HepG2 (cell line): Measurements from ENCODE around the gene LAMC3. TPM values are rescaled to one million over a fixed set of nuclear protein-coding genes. Genes with fewer than 3 reads are reported as not detected.

ENCODE experiments used
- ADNP ChIP-seq: sonication (generic); formaldehyde crosslinking; IDR thresholded peaks from 2 replicates; pipeline ENCODE4 v1.4.0; 2020; ENCODE audit warnings: missing genetic modification reagents
- ATF7 ChIP-seq, 2 experiments: fragments of 450-650 bp in 1 of 2; sonication (generic) in 1 of 2; formaldehyde crosslinking in 1 of 2; IDR thresholded peaks; 2 replicates each; pipeline versions ENCODE4 v1.4.0 to v1.6.1; 2016 to 2020; ENCODE audit warnings: antibody characterized with exemption in 1 of 2, mild to moderate bottlenecking in 1 of 2, missing genetic modification reagents in 1 of 2
- FLYWCH1 ChIP-seq: sonication (generic); formaldehyde crosslinking; IDR thresholded peaks from 2 replicates; pipeline ENCODE4 v1.8.1; 2023; ENCODE audit warnings: mild to moderate bottlenecking, missing genetic modification reagents
- GZF1 ChIP-seq: sonication (generic); formaldehyde crosslinking; IDR thresholded peaks from 2 replicates; pipeline ENCODE4 v1.5.1; 2020; ENCODE audit warnings: mild to moderate bottlenecking, missing genetic modification reagents
- HOXA3 ChIP-seq: sonication (generic); formaldehyde crosslinking; IDR thresholded peaks from 2 replicates; pipeline ENCODE4 v1.5.0; 2020; ENCODE audit warnings: missing genetic modification reagents
- SMAD1 ChIP-seq: sonication (generic); formaldehyde crosslinking; IDR thresholded peaks from 2 replicates; pipeline ENCODE4 v1.4.0; 2020; ENCODE audit warnings: missing genetic modification reagents, low read depth, mild to moderate bottlenecking, borderline replicate concordance
- THYN1 ChIP-seq: sonication (generic); formaldehyde crosslinking; IDR thresholded peaks from 2 replicates; pipeline ENCODE4 v1.8.1; 2023; ENCODE audit warnings: low read depth, mild to moderate bottlenecking, moderate library complexity, missing genetic modification reagents, borderline replicate concordance
- TP53 ChIP-seq: sonication (generic); formaldehyde crosslinking; conservative IDR thresholded peaks from 2 replicates; pipeline ENCODE4 v1.4.0; 2020; ENCODE audit warnings: missing genetic modification reagents
- ZC3H13 ChIP-seq: sonication (generic); formaldehyde crosslinking; IDR thresholded peaks from 2 replicates; pipeline ENCODE4 v1.8.1; 2023; ENCODE audit warnings: mild to moderate bottlenecking, missing genetic modification reagents, moderate library complexity
- ZNF335 ChIP-seq: sonication (generic); formaldehyde crosslinking; IDR thresholded peaks from 2 replicates; pipeline ENCODE4 v1.4.0; 2020; ENCODE audit warnings: missing genetic modification reagents
- ZNF343 ChIP-seq: sonication (generic); formaldehyde crosslinking; IDR thresholded peaks from 2 replicates; pipeline ENCODE4 v1.4.0; 2020; ENCODE audit warnings: mild to moderate bottlenecking, missing genetic modification reagents
- ZNF432 ChIP-seq: sonication (generic); formaldehyde crosslinking; IDR thresholded peaks from 2 replicates; pipeline ENCODE4 v1.5.0; 2020; ENCODE audit warnings: missing genetic modification reagents, mild to moderate bottlenecking, borderline replicate concordance
- ZNF446 ChIP-seq: sonication (generic); formaldehyde crosslinking; IDR thresholded peaks from 2 replicates; pipeline ENCODE4 v1.5.0; 2020; ENCODE audit warnings: mild to moderate bottlenecking, missing genetic modification reagents
- ZNF670 ChIP-seq: sonication (generic); formaldehyde crosslinking; IDR thresholded peaks from 2 replicates; pipeline ENCODE4 v1.8.0; 2022; ENCODE audit warnings: mild to moderate bottlenecking, missing genetic modification reagents, borderline replicate concordance
- polyA plus RNA-seq, 8 experiments: library from polyadenylated mRNA; depleted of rRNA in 3 of 8; stranded (reverse) in 7 of 8; unstranded in 1 of 8; fragments of >200 nt; fragmentation: Illumina TruSeq in 4 of 8; extraction: Trizol in 4 of 8; gene quantifications; 2 replicates each; pipeline versions ENCODE4 v1.2.1 to v1.2.3, GENCODE V29; 2011 to 2016; ENCODE audit warnings: low read depth in 4 of 8, missing spikeins in 1 of 8, mixed read lengths in 1 of 8; ENCODE audit not compliant: insufficient read depth in 1 of 8
- total RNA-seq, 5 experiments: library from RNA; depleted of rRNA; stranded (reverse); fragments of >200 nt; fragmentation: Illumina TruSeq; extraction: Trizol; gene quantifications; 2 replicates each; pipeline ENCODE4 v1.2.3, GENCODE V29; 2016; ENCODE audit warnings: low read depth in 1 of 5
- TF ChIP-seq, protein P1 (sequence below): sonication (generic); formaldehyde crosslinking; IDR thresholded peaks from 2 replicates; pipeline ENCODE4 v1.5.0; 2020; ENCODE audit warnings: mild to moderate bottlenecking, missing genetic modification reagents
- TF ChIP-seq, protein P2 (sequence below): sonication (generic); formaldehyde crosslinking; IDR thresholded peaks from 2 replicates; pipeline ENCODE4 v1.4.0; 2020; ENCODE audit warnings: mild to moderate bottlenecking, missing genetic modification reagents
- TF ChIP-seq, protein P3 (sequence below): IDR thresholded peaks from 2 replicates; pipeline ENCODE4 v1.6.1; 2016; ENCODE audit warnings: missing genetic modification reagents, missing compliant biosample characterization
- TF ChIP-seq, protein P4 (sequence below): fragments of 450-650 bp; IDR thresholded peaks from 2 replicates; pipeline ENCODE4 v1.6.1; 2017
- TF ChIP-seq, protein P5 (sequence below): sonication (generic); formaldehyde crosslinking; IDR thresholded peaks from 2 replicates; pipeline ENCODE4 v1.4.0; 2020; ENCODE audit warnings: mild to moderate bottlenecking, missing genetic modification reagents
- TF ChIP-seq, protein P6 (sequence below): sonication (generic); formaldehyde crosslinking; IDR thresholded peaks from 2 replicates; pipeline ENCODE4 v1.4.0; 2020; ENCODE audit warnings: missing genetic modification reagents
- TF ChIP-seq, protein P7 (sequence below): sonication (generic); formaldehyde crosslinking; IDR thresholded peaks from 2 replicates; pipeline ENCODE4 v1.8.0; 2022; ENCODE audit warnings: mild to moderate bottlenecking, missing genetic modification reagents

The LAMC3 gene
- total and polyA plus RNA-seq, 2 of the 13 experiments (the other 11 are each of a cell fraction or from before 2014, with no cell fraction given) = 0.07 to 0.57 TPM

DNA sequence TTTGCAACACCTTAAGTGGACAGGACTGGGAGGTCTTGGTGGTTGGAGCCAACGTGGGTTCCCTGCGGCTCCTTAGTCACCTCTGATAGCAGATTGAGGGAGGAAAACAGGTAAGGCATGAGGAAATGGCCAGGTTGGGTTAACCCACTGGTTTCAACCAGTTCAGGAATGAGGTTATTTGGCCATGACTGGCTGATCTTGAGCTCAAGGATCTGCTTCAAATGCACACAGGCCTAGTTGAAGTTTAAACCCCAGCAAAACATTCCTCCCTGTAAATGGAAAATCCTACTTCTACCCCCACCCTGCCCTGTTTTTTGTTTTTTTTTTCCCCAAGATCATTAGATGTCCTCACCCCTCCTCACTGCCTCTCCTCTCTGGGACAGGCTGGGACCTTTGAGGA lies 113.2 kb downstream of the LAMC3 start (continued):
- TF ChIP-seq, protein P1, sequence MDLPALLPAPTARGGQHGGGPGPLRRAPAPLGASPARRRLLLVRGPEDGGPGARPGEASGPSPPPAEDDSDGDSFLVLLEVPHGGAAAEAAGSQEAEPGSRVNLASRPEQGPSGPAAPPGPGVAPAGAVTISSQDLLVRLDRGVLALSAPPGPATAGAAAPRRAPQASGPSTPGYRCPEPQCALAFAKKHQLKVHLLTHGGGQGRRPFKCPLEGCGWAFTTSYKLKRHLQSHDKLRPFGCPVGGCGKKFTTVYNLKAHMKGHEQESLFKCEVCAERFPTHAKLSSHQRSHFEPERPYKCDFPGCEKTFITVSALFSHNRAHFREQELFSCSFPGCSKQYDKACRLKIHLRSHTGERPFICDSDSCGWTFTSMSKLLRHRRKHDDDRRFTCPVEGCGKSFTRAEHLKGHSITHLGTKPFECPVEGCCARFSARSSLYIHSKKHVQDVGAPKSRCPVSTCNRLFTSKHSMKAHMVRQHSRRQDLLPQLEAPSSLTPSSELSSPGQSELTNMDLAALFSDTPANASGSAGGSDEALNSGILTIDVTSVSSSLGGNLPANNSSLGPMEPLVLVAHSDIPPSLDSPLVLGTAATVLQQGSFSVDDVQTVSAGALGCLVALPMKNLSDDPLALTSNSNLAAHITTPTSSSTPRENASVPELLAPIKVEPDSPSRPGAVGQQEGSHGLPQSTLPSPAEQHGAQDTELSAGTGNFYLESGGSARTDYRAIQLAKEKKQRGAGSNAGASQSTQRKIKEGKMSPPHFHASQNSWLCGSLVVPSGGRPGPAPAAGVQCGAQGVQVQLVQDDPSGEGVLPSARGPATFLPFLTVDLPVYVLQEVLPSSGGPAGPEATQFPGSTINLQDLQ (CRISPR knock-in tag) = no peak
- TF ChIP-seq SMAD1 (no peak), ZC3H13 (CRISPR knock-in tag) (no peak), ADNP (no peak), ZNF670 (CRISPR knock-in tag) (no peak), THYN1 (CRISPR knock-in tag) (no peak), ZNF335 (CRISPR knock-in tag) (no peak), ATF7 (IDR thresholded peaks at IDR 0.05) (no peak), ATF7 (CRISPR knock-in tag; IDR thresholded peaks at IDR 0.05) (no peak), TP53 (CRISPR knock-in tag) (no peak), ZNF446 (no peak), GZF1 (CRISPR knock-in tag) (no peak), ZNF343 (no peak), ZNF432 (CRISPR knock-in tag) (no peak), HOXA3 (no peak), FLYWCH1 (CRISPR knock-in tag) (no peak)
- TF ChIP-seq, protein P2, sequence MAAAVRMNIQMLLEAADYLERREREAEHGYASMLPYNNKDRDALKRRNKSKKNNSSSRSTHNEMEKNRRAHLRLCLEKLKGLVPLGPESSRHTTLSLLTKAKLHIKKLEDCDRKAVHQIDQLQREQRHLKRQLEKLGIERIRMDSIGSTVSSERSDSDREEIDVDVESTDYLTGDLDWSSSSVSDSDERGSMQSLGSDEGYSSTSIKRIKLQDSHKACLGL (CRISPR knock-in tag) = no peak
- TF ChIP-seq, protein P3, sequence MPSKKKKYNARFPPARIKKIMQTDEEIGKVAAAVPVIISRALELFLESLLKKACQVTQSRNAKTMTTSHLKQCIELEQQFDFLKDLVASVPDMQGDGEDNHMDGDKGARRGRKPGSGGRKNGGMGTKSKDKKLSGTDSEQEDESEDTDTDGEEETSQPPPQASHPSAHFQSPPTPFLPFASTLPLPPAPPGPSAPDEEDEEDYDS (CRISPR knock-in tag) = no peak
- TF ChIP-seq, protein P4, sequence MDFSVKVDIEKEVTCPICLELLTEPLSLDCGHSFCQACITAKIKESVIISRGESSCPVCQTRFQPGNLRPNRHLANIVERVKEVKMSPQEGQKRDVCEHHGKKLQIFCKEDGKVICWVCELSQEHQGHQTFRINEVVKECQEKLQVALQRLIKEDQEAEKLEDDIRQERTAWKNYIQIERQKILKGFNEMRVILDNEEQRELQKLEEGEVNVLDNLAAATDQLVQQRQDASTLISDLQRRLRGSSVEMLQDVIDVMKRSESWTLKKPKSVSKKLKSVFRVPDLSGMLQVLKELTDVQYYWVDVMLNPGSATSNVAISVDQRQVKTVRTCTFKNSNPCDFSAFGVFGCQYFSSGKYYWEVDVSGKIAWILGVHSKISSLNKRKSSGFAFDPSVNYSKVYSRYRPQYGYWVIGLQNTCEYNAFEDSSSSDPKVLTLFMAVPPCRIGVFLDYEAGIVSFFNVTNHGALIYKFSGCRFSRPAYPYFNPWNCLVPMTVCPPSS = no peak
- TF ChIP-seq, protein P5, sequence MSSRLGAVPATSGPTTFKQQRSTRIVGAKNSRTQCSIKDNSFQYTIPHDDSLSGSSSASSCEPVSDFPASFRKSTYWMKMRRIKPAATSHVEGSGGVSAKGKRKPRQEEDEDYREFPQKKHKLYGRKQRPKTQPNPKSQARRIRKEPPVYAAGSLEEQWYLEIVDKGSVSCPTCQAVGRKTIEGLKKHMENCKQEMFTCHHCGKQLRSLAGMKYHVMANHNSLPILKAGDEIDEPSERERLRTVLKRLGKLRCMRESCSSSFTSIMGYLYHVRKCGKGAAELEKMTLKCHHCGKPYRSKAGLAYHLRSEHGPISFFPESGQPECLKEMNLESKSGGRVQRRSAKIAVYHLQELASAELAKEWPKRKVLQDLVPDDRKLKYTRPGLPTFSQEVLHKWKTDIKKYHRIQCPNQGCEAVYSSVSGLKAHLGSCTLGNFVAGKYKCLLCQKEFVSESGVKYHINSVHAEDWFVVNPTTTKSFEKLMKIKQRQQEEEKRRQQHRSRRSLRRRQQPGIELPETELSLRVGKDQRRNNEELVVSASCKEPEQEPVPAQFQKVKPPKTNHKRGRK (CRISPR knock-in tag) = no peak
- TF ChIP-seq, protein P6, sequence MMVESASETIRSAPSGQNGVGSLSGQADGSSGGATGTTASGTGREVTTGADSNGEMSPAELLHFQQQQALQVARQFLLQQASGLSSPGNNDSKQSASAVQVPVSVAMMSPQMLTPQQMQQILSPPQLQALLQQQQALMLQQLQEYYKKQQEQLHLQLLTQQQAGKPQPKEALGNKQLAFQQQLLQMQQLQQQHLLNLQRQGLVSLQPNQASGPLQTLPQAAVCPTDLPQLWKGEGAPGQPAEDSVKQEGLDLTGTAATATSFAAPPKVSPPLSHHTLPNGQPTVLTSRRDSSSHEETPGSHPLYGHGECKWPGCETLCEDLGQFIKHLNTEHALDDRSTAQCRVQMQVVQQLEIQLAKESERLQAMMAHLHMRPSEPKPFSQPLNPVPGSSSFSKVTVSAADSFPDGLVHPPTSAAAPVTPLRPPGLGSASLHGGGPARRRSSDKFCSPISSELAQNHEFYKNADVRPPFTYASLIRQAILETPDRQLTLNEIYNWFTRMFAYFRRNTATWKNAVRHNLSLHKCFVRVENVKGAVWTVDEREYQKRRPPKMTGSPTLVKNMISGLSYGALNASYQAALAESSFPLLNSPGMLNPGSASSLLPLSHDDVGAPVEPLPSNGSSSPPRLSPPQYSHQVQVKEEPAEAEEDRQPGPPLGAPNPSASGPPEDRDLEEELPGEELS (CRISPR knock-in tag) = peak; percentile 33; the same call in 1 of the 2 replicates
- TF ChIP-seq, protein P7, sequence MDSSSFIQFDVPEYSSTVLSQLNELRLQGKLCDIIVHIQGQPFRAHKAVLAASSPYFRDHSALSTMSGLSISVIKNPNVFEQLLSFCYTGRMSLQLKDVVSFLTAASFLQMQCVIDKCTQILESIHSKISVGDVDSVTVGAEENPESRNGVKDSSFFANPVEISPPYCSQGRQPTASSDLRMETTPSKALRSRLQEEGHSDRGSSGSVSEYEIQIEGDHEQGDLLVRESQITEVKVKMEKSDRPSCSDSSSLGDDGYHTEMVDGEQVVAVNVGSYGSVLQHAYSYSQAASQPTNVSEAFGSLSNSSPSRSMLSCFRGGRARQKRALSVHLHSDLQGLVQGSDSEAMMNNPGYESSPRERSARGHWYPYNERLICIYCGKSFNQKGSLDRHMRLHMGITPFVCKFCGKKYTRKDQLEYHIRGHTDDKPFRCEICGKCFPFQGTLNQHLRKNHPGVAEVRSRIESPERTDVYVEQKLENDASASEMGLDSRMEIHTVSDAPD (CRISPR knock-in tag) = no peak
